Brain microvascular endothelial cell (primary cell): ENCODE measurements around the gene FCHSD2.

Experiments
- DNase-seq: peaks from one replicate; pipeline ENCODE4 v3.0.0-alpha.2; 2020
- H3K27ac ChIP-seq: fragments of 250-450 bp; sonication (Bioruptor Pico); 2 replicates; pipeline ENCODE4 v1.5.1; 2020; ENCODE audit warnings: mild to moderate bottlenecking, moderate library complexity
- H3K27me3 ChIP-seq: fragments of 250-450 bp; sonication (Bioruptor Pico); replicated peaks from 2 replicates; pipeline ENCODE4 v1.5.1; 2020; ENCODE audit warnings: mild to moderate bottlenecking
- H3K36me3 ChIP-seq: fragments of 250-450 bp; sonication (Bioruptor Pico); replicated peaks from 2 replicates; pipeline ENCODE4 v1.5.1; 2020; ENCODE audit warnings: mild to moderate bottlenecking
- H3K4me3 ChIP-seq: 2 replicates; pipeline ENCODE4 v1.5.1; 2011; ENCODE audit warnings: low read depth, mild to moderate bottlenecking, control low read depth, low read length, moderate library complexity
- in situ Hi-C: cut with HindIII; loops from 2 replicates; pipeline ENCODE4 v1.10.0; 2017; ENCODE audit warnings: low sequenced_read_pairs, low pct_ligation_motif_present
- TF ChIP-seq, protein P1 (sequence below): IDR thresholded peaks from 2 replicates; pipeline ENCODE4 v1.5.1; 2011; ENCODE audit warnings: low read depth, mild to moderate bottlenecking, moderate library complexity, low read length, control low read depth, inconsistent platforms; ENCODE audit errors: missing control alignments

Gene FCHSD2

DNA sequence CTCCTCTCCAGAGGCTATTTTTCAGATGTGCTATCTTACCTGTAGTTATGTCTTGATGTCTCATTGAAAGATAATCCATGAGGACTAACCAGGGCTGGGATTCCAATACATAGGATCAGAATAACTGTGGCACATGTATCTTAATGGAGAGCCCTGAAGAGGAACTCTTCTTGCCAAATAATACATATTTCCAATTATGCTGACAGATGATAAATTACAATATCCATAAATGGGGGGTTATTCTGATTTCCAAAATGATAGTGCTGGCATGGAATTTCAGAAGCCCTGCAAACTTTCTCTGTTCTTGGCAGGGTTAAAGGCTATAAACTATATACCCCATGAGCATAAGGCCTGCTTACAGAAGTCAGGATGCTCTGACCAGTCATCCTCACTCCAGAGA is 173.7 kb downstream of the FCHSD2 start:
- Histone ChIP-seq H3K27me3 (no peaks in the 10 kb centered on the region), H3K4me3 (no peak overlapping the region), H3K27ac (no peak overlapping the region), H3K36me3 (no peaks in the 10 kb centered on the region)
- TF ChIP-seq, protein P1, sequence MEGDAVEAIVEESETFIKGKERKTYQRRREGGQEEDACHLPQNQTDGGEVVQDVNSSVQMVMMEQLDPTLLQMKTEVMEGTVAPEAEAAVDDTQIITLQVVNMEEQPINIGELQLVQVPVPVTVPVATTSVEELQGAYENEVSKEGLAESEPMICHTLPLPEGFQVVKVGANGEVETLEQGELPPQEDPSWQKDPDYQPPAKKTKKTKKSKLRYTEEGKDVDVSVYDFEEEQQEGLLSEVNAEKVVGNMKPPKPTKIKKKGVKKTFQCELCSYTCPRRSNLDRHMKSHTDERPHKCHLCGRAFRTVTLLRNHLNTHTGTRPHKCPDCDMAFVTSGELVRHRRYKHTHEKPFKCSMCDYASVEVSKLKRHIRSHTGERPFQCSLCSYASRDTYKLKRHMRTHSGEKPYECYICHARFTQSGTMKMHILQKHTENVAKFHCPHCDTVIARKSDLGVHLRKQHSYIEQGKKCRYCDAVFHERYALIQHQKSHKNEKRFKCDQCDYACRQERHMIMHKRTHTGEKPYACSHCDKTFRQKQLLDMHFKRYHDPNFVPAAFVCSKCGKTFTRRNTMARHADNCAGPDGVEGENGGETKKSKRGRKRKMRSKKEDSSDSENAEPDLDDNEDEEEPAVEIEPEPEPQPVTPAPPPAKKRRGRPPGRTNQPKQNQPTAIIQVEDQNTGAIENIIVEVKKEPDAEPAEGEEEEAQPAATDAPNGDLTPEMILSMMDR = no peak
- in situ Hi-C loops = no loop called here
- no peak for DNase-seq

DNA sequence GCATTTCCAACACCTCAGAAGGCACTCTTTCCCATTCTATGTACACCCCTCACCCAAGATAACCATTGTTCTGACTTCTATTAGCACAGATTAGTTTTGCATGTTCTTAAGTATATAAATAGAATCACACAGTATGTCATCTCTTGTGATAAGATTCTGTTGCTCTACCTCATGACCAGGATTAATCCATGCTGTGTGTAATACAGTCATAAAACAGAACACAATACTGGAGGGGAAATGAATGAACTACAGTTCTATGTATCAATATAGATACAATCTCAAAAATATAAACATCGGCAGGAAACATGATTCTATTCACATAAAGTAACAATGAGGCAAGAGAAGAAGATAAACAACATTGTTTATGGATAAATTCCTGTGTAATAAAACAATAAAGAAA is 176.4 kb downstream of the FCHSD2 start:
- no peak overlapping the region for H3K4me3 ChIP-seq
- no peak overlapping the region for H3K27ac ChIP-seq
- DNase-seq = no peak
- in situ Hi-C loops = no loop called here
- TF ChIP-seq, protein P1 = no peak
- H3K27me3 ChIP-seq = no peaks in the 10 kb centered on the region
- H3K36me3 ChIP-seq = no peaks in the 10 kb centered on the region

DNA sequence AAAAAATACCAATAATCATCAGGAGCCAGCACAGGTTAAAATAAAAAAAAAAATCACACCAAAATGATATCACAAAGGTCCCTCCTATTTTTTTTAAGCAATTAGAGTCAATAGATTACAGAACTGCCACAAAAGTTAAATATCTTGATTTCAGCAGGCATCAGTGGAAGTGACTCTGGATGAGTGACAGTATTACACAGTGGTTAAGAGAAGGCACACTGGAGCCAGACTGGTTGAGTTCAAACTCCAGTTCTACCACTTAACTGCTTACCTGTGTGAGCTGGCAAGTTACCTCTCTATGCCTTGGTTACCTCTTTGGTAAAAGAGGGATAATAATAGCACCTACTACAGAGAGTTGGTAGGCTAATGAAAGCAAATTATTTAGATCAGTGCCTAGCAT is 179.4 kb downstream of the FCHSD2 start:
- Histone ChIP-seq H3K36me3 (no peaks in the 10 kb centered on the region), H3K27ac (no peak overlapping the region), H3K4me3 (no peak overlapping the region), H3K27me3 (no peaks in the 10 kb centered on the region)
- in situ Hi-C loops = no loop called here
- TF ChIP-seq, protein P1 = no peak
- no peak for DNase-seq

- Histone ChIP-seq H3K27ac (no peak overlapping the region), H3K27me3 (no peaks in the 10 kb centered on the region), H3K36me3 (no peaks in the 10 kb centered on the region), H3K4me3 (no peak overlapping the region)
- DNase-seq = peak; percentile 31
- TF ChIP-seq, protein P1 = no peak
- in situ Hi-C loops = no loop called here
These were observed 180.0 kb downstream of the FCHSD2 start for GRCh38 chr11:72962084-72962483.

DNA sequence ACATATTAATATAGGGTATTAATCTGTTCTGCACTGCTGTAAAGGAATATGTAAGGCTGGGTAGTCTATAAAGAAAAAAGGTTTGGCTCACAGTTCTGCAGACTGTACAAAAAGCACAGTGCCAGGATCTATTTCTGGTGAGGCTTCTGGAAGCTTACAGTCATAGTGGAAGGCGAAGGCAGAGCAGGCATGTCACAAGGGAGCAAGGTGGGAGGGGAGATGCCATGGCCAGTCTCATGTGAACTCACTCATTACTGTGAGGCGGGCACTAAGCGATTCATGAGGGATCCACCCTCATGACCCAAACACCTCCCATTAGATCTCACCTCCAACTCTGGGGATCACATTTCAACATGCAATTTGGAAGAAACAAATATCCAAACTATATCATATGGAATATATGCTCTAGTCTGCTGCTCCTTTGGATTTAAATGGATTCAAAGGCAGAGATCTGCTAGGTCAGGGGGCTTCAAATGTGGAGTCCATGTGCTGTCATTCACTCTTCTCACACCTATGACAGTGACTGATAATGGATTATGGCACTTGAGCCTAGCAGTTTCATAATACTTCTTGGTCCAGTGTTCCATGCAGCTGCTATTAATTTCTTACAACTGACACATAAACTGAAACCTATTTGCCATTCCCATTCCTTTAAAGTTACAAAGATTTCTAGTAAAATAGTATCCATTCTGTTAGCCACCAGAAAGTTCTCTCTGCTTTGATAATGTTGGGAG is 182.0 kb downstream of the FCHSD2 start:
- Histone ChIP-seq H3K36me3 (no peaks in the 10 kb centered on the region), H3K27me3 (no peaks in the 10 kb centered on the region), H3K4me3 (no peak overlapping the region), H3K27ac (no peak overlapping the region)
- DNase-seq = no peak
- in situ Hi-C loops = no loop called here
- TF ChIP-seq, protein P1 = no peak

DNA sequence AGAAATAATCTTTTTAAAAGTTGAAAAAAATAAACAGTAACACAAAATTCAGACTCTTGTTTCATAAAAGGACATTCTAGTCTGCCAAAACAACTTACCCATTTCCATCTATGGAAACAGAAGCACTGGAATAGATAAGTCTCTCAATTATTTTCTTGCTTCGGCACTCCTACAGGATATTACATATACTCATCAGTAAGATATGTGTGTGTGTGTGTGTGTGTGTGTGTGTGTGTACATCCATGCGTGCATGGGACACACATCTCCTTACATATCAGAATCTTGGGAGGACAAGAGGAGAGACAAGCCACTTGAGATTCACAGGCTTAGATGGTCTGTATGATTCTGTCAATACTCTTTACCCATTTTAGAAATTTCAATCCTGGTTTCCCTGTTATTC is 183.3 kb downstream of the FCHSD2 start:
- H3K27me3 ChIP-seq = no peaks in the 10 kb centered on the region
- no peak overlapping the region for H3K27ac ChIP-seq
- TF ChIP-seq, protein P1 = no peak
- no peaks in the 10 kb centered on the region for H3K36me3 ChIP-seq
- no peak overlapping the region for H3K4me3 ChIP-seq
- in situ Hi-C loops = no loop called here
- DNase-seq = peak; percentile 28
